NCI-H2171 (cell line): ENCODE measurements around the gene SSBP1.
"Not testable (repeated sequence)": the region's sequence is repeated elsewhere in the genome, so short reads cannot be mapped to it uniquely, and the experiment has no call there.

Source experiments
- DNase-seq: peaks from one replicate; lab custom pipeline; 2025; lab: John Stamatoyannopoulos, UW

Gene SSBP1

GRCh38 chr7:141737836-141738591 is at the start of gene SSBP1:
Gene SSBP1, plus strand, starts transcription at chr7:141738358. Its CDS starts 809 bp downstream, at chr7:141739167.
- DNase-seq, result peak; percentile 95

- not testable (repeated sequence) for DNase-seq
Measured at GRCh38 chr7:141689072-141689825, 48.9 kb upstream of the SSBP1 start.

- no peak for DNase-seq
Measured at GRCh38 chr7:141691540-141691939, 46.6 kb upstream of the SSBP1 start.

- no peak for DNase-seq
Measured at GRCh38 chr7:141691961-141692360, 46.2 kb upstream of the SSBP1 start.

- DNase-seq, result no peak
Measured at GRCh38 chr7:141693082-141693481, 45.1 kb upstream of the SSBP1 start.

GRCh38 chr7:141695803-141696289 is 42.3 kb upstream of the SSBP1 start:
- no peak for DNase-seq

- DNase-seq, result no peak
Measured at GRCh38 chr7:141696348-141696747, 41.8 kb upstream of the SSBP1 start.

- no peak for DNase-seq
Measured at GRCh38 chr7:141697211-141697871, 40.8 kb upstream of the SSBP1 start.

- no peak for DNase-seq
Measured at GRCh38 chr7:141698247-141699015, 39.7 kb upstream of the SSBP1 start.

- no peak for DNase-seq
Measured at GRCh38 chr7:141699860-141700259, 38.3 kb upstream of the SSBP1 start.

- no peak for DNase-seq
Measured at GRCh38 chr7:141700296-141700847, 37.8 kb upstream of the SSBP1 start.

GRCh38 chr7:141700848-141701371 is 37.2 kb upstream of the SSBP1 start:
- DNase-seq, result no peak

GRCh38 chr7:141701489-141702046 is 36.6 kb upstream of the SSBP1 start:
- DNase-seq, result peak; percentile 34

GRCh38 chr7:141702047-141702567 is 36.1 kb upstream of the SSBP1 start, which contains the start of gene DENND11:
Gene DENND11, minus strand, starts transcription at chr7:141702166. Its CDS starts 13 bp downstream, at chr7:141702153.
- DNase-seq, result peak; percentile 43

- no peak for DNase-seq
Measured at GRCh38 chr7:141702892-141703291, 35.3 kb upstream of the SSBP1 start.

GRCh38 chr7:141704112-141704511 is 34.0 kb upstream of the SSBP1 start:
- no peak for DNase-seq

GRCh38 chr7:141704741-141705140 is 33.4 kb upstream of the SSBP1 start:
- DNase-seq, result no peak

GRCh38 chr7:141706239-141707064 is 31.7 kb upstream of the SSBP1 start:
- DNase-seq, result no peak

- no peak for DNase-seq
Measured at GRCh38 chr7:141708351-141708750, 29.8 kb upstream of the SSBP1 start, which contains the start of gene WEE2. Gene WEE2, plus strand, starts transcription at chr7:141708353. Its CDS starts 406 bp downstream, at chr7:141708759.
